Vagina (tissue), 2 donors: Measurements from ENCODE around the gene ZNF280A. TPM values are rescaled to one million over a fixed set of nuclear protein-coding genes. Genes with fewer than 3 reads are reported as not detected.
"Not testable (repeated sequence)": the region's sequence is repeated elsewhere in the genome, so short reads cannot be mapped to it uniquely, and the experiment has no call there.

Experiments
- DNase-seq, 2 donors: peaks; one replicate each; pipeline ENCODE4 v3.0.0-alpha.2; 2017; ENCODE audit errors: extremely low spot score in 2 of 2
- H3K27ac ChIP-seq: fragments of 200-600 bp; sonication (generic); one replicate; pipeline ENCODE4 v1.5.1; 2019
- H3K27me3 ChIP-seq: fragments of 200-600 bp; sonication (generic); one replicate; pipeline ENCODE4 v1.5.1; 2019
- H3K36me3 ChIP-seq, 2 donors: fragments of 200-600 bp; sonication (generic); one replicate each; pipeline ENCODE4 v1.5.1; 2017 to 2019
- H3K4me1 ChIP-seq: fragments of 200-600 bp; sonication (generic); one replicate; pipeline ENCODE4 v1.5.1; 2019
- H3K4me3 ChIP-seq, 2 donors: fragments of 200-600 bp; sonication (generic); 1 replicate in 1 of 2; 2 replicates in 1 of 2; pipeline ENCODE4 v1.5.1; 2016 to 2019
- H3K9me3 ChIP-seq: fragments of 200-600 bp; sonication (generic); one replicate; pipeline ENCODE4 v1.5.1; 2019
- CTCF ChIP-seq, 3 experiments: fragments of 450-650 bp in 2 of 3; fragments of 200-600 bp in 1 of 3; sonication (generic) in 1 of 3; IDR thresholded peaks; one replicate each; pipeline ENCODE4 v1.5.1; 2017 to 2019; ENCODE audit warnings: antibody characterized with exemption in 3 of 3, mild to moderate bottlenecking in 2 of 3, moderate library complexity in 2 of 3
- POLR2A ChIP-seq, 2 donors: fragments of 450-650 bp; IDR thresholded peaks; one replicate each; pipeline ENCODE4 v1.6.1; 2017; ENCODE audit warnings: antibody characterized with exemption in 2 of 2, mild to moderate bottlenecking in 2 of 2, moderate library complexity in 2 of 2
- POLR2AphosphoS5 ChIP-seq, 2 donors: sonication (generic); formaldehyde crosslinking; IDR thresholded peaks; one replicate each; pipeline ENCODE4 v1.9.0; 2017; ENCODE audit warnings: antibody characterized with exemption in 2 of 2, mild to moderate bottlenecking in 2 of 2, low read depth in 1 of 2; ENCODE audit not compliant: insufficient read depth in 1 of 2
- intact Hi-C: fragments of 100-400 bp; cut with DNase I; formaldehyde crosslinking; loops from one replicate; pipeline ENCODE4 v1.15.1; 2023
- total RNA-seq: library from RNA; depleted of rRNA; stranded (reverse); fragments of >200 nt; gene quantifications from one replicate; pipeline ENCODE4 v1.2.3, GENCODE V29; 2016

ZNF280A gene
- total RNA-seq, 1 donor from 2014 or later, result not detected

DNA sequence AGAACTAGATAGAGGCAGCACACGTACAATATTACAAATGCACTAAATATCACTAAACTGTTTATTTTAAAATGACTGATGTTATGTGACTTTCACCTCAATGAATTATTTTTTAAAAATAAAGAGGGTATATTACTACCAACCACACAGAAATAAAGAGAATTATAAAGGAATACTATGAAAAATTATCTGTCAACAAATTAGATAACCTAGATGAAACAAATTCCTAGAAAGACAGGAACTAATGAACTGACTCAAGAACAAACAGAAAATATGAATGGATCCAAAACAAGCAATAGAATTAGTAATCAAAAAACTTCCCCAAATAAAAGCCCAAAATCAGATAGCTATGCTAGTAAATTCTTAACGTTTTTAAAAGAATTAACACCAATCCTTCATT lies 21.8 kb downstream of the ZNF280A start:
- no peaks in the 10 kb centered on the region for H3K27me3 ChIP-seq
- H3K4me3 ChIP-seq, result no peak overlapping the region
- no peak for TF ChIP-seq POLR2A (IDR thresholded peaks at IDR 0.05)
- TF ChIP-seq POLR2AphosphoS5 (IDR thresholded peaks at IDR 0.05; ENCODE audit: insufficient read depth in 1 of 2, low read depth in 1 of 2), result no peak
- no peak for TF ChIP-seq CTCF (IDR thresholded peaks at IDR 0.05)
- H3K27ac ChIP-seq, result no peak overlapping the region
- intact Hi-C loops, result no loop called here
- H3K9me3 ChIP-seq, result no peaks in the 10 kb centered on the region
- no peak for DNase-seq
- H3K36me3 ChIP-seq, result no peaks in the 10 kb centered on the region
- H3K4me1 ChIP-seq, result no peaks in the 10 kb centered on the region

DNA sequence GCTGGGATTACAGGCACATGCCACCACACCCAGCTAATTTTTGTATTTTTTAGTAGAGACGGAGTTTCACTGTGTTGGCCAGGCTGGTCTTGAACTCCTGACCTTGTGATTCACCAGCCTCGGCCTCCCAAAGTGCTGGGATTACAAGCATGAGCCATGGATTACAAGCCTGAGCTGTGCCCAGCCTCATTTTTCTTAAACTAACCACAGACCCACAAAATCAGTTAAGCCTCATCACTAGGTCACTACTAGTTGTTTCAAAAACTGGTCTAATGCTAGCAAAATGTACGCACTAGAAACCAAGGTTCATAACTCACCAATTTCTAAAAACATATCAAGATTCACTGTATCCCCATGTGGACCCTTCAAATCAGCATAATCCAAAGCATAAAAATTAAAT lies 28.5 kb downstream of the ZNF280A start:
- H3K9me3 ChIP-seq, H3K4me1 ChIP-seq, H3K27ac ChIP-seq, H3K27me3 ChIP-seq, H3K4me3 ChIP-seq, H3K36me3 ChIP-seq, intact Hi-C loops, DNase-seq: not testable (repeated sequence)

- TF ChIP-seq POLR2AphosphoS5 (IDR thresholded peaks at IDR 0.05; ENCODE audit: insufficient read depth in 1 of 2, low read depth in 1 of 2) (no peak), POLR2A (IDR thresholded peaks at IDR 0.05) (no peak), CTCF (IDR thresholded peaks at IDR 0.05) (no peak)
- Histone ChIP-seq H3K9me3 (no peaks in the 10 kb centered on the region), H3K4me3 (no peak overlapping the region), H3K4me1 (no peaks in the 10 kb centered on the region), H3K27ac (no peak overlapping the region), H3K27me3 (no peaks in the 10 kb centered on the region), H3K36me3 (no peaks in the 10 kb centered on the region)
- intact Hi-C loops, result no loop called here
- DNase-seq, result no peak
Measured at GRCh38 chr22:22488736-22489135, 31.3 kb downstream of the ZNF280A start.

DNA sequence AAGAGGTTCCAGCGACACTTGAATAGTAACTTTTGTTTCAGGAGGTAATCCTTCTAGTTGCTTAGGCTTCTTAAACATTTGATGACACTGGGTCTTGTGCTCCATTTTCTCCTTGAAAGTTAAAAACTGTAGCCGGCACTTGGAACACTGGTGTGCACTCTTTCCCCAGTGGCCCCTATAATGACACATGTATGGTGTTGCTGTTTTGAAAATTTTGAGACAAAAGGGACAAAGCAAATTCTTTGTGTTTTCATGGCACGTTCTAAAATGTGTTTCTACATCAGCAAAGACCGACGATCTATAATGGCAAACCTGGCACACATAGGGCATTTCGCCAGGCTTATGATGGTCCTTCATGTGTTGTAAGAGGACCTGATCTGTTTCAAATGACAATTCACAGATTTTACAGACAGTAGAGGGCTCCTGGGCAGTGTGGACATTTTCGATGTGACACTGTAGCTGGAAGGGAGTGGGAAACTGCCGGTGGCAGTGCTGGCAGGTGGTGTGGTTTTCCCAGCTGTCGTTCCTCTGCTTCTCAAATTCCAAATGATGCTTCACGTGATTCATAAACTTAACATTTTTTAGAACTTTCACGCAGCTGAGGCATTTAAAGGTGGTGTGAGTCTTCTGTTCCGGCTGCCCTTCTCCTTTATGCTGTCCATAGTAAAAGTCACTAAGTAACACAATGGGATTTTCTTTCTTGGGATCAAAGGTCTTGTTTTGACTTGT lies 32.0 kb downstream of the ZNF280A start:
- Histone ChIP-seq H3K9me3 (no peaks in the 10 kb centered on the region), H3K4me1 (no peaks in the 10 kb centered on the region), H3K27ac (no peak overlapping the region), H3K4me3 (no peak overlapping the region), H3K36me3 (no peaks in the 10 kb centered on the region), H3K27me3 (no peaks in the 10 kb centered on the region)
- no peak for DNase-seq
- intact Hi-C loops, result no loop called here
- TF ChIP-seq CTCF (IDR thresholded peaks at IDR 0.05) (no peak), POLR2AphosphoS5 (IDR thresholded peaks at IDR 0.05; ENCODE audit: insufficient read depth in 1 of 2, low read depth in 1 of 2) (no peak), POLR2A (IDR thresholded peaks at IDR 0.05) (no peak)

DNA sequence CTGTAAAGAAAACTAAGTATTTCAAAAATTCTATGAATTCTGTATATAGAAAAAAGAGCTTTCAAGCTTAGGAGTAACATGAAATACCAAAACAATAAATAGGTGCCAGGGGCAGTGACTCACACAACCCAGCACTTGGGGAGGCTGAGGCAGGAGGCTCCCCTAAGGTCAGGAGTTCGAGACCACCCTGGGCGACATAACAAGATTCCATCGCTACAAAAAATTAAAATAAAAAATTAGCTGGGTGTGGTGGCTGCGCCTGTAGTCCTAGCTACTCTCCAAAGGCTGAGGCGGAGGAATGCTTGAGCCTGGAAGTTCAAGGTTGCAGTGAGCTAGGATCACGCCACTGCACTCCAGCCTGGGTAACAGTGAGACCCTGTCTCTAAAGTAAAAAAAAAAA lies 33.0 kb downstream of the ZNF280A start:
- intact Hi-C loops, result no loop called here
- H3K27ac ChIP-seq, result no peak overlapping the region
- no peaks in the 10 kb centered on the region for H3K36me3 ChIP-seq
- no peaks in the 10 kb centered on the region for H3K9me3 ChIP-seq
- no peaks in the 10 kb centered on the region for H3K4me1 ChIP-seq
- no peak overlapping the region for H3K4me3 ChIP-seq
- DNase-seq, result no peak
- TF ChIP-seq CTCF (IDR thresholded peaks at IDR 0.05), result no peak
- no peak for TF ChIP-seq POLR2A (IDR thresholded peaks at IDR 0.05)
- no peak for TF ChIP-seq POLR2AphosphoS5 (IDR thresholded peaks at IDR 0.05; ENCODE audit: insufficient read depth in 1 of 2, low read depth in 1 of 2)
- no peaks in the 10 kb centered on the region for H3K27me3 ChIP-seq
